Inflammatory macrophage (primary cell): ENCODE measurements around the gene P2RY14.

Source experiments
- DNase-seq, 2 donors: peaks; one replicate each; pipeline ENCODE4 v3.0.0-alpha.2; 2020 to 2022

P2RY14 gene

DNA sequence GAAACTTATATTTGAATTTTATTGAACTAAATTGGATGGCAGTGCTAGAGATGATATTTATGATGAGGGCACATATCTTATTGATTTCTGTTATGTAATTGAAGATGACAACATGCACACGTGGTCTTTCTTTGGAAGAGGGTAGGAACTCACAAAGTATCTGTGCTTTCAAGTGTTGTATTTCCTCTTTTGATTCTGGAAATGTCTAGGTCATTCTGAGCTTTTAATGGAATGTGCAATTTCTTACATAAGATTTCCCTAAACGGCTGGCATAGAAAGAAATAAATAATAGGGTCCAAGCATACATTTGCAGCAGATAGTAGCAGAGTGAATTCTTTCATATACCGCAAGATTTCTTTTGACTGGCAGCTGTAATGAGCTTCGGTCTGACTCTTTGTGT lies 65.2 kb downstream of the P2RY14 start:
- DNase-seq: peak in 1 of 2 donors; percentile 20

GRCh38 chr3:151210676-151211381 lies 67.5 kb downstream of the P2RY14 start:
- DNase-seq: peak in 1 of 2 donors; percentile 41

DNA sequence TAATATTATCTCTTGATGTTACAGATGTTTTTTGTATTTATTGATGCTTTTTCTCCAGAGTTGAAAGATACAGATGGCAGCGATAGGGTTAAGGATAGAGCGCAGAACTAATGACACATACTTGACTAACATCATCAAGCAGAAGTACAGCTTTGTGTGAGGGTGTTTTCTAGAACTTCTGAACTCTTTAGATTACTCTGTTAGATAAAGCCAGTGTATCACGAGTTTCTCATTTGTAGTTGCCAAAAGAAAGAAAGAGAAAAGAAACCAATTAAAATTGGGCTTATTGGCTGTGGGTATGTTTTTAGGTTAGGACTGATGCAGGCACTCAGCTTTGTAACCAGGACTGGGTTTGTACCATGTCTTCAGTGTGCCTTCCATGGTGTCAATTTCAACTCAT lies 68.7 kb downstream of the P2RY14 start:
- no peak for DNase-seq

DNA sequence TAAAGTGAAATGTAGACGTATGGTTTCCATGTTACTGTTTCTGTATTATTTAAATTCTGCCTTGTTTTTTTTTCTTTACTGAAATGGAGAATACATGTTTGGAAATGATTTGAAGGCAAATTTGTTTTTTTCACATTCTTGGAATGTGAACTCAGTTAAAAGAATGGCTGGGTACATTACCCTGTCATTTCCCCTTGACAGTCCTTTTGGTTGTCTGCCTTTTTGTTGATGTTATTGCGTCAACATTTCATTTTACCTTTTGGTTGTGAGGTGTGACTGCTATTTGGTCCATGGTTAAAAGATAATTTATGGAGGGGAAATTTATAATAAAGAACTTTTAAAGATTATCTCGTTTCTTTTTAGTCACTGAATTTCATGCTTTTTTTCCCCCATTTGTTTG lies 72.1 kb downstream of the P2RY14 start:
- no peak for DNase-seq

DNA sequence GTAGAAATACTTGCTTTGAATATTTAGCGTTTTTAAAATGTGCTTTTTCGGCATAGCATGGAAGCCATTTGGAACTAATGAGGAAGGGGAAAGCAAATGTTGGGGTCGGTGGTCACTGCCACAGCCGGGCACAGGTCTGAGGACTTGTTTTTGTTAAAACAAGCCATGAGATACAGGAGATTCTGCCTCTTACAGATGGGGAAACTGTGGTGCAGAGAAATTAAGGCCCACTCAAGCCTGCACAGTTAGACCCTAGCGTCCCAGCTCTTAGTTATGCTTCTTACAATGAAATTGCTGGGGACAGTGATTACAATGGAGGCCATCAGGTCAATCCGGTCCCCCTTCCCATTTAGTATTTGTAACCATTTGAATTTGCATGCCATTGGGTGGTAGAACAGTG lies 72.9 kb downstream of the P2RY14 start:
- DNase-seq: no peak

- DNase-seq: no peak
Measured at GRCh38 chr3:151204530-151205402, 73.6 kb downstream of the P2RY14 start.

GRCh38 chr3:151203051-151203420 lies 75.3 kb downstream of the P2RY14 start, which contains the start of gene GPR171:
Gene GPR171, minus strand, starts transcription at chr3:151203216. Its CDS starts 3,830 bp downstream, at chr3:151199386.
- no peak for DNase-seq

DNA sequence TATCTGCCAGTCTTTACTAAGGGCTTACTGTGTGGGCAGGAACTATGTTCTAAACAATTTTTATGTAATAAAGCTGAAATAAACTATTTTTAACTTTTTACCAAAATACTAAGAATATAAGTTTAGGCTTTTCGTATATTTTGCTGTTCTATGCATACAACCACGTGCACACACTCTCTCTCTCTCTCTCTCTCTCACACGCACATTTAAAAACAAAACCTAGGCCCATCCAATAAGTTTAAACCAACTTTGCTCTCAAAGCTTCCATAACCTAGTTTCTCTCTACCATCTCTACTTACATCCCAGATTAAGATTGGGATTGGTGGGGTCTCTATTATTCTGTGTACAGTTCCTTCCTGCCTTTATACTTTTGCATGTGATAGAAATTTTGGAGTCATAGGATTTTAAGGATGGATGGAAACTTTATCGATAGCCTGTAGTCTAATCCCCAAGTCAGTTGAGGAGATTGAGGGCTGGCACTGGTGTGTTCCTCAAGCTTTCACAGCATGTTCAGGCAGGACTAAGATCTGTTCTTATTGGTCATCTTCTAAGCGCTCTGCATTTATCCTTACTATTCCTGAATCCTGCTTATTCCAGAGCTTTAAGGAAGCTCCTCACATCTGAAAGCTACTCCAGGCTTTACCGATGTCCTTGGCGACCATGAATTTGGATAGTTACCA lies 77.2 kb downstream of the P2RY14 start:
- no peak for DNase-seq

- DNase-seq: no peak
Measured at GRCh38 chr3:151200586-151200985, 77.8 kb downstream of the P2RY14 start.

GRCh38 chr3:151199554-151200438 lies 78.5 kb downstream of the P2RY14 start:
- DNase-seq: no peak

DNA sequence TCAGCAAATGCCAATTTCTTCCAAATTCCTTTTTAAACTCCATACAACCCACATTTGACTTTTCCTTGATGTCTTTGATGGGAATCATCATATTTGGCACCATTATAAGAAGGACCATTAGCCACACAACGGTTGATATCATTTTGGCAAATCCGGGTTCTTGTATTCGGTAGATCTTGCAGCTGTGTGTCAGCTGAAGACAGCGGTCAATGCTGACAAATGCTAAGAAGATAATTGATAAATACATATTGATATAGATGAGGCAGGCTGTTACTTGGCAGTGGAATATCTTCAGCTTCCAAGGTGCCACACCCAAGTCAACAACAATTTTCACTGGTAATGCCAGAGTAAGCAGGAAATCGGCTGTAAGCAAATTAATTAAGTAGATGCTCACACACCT lies 79.5 kb downstream of the P2RY14 start:
- DNase-seq: no peak

- DNase-seq: no peak
Measured at GRCh38 chr3:151197981-151198767, 80.2 kb downstream of the P2RY14 start.

DNA sequence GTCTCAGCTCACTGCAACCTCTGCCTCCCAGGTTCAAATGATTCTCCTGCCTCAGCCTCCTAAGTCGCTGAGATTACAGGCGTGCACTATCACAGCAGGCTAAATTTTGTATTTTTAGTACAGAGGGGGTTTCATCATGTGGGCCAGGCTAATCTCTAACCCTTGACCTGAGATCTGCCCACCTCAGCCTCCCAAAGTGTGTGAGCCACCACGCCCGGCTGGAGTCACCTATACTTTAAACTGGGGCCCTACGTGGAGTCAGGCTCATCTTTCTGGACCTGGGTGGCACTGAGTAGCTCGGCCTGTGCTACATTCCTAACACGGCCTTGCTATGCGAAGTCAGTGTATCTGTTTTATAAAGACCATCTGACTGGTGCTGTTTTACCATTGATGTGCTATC lies 81.1 kb downstream of the P2RY14 start:
- DNase-seq: no peak

- no peak for DNase-seq
Measured at GRCh38 chr3:151196434-151196833, 81.9 kb downstream of the P2RY14 start.

DNA sequence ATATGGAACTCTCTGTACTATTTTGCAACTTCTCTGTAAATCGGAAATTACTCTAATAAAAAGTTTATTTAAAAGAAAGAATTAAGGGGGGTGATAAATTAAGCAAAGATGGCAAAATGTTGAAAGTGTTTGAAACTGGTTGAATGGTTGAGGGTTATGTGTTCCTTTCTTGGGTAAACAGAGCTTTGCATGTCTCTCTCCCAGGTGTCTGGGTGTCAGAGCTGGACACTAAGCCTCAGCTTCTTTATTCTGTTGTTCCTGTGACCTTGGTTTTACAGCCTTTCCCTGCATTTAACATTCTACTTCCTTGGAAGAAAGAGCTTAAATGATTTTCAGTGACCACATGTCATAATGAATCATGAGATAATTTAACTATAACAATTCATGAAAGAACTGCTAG lies 82.5 kb downstream of the P2RY14 start:
- DNase-seq: no peak

GRCh38 chr3:151192545-151192944 lies 85.8 kb downstream of the P2RY14 start:
- DNase-seq: no peak

DNA sequence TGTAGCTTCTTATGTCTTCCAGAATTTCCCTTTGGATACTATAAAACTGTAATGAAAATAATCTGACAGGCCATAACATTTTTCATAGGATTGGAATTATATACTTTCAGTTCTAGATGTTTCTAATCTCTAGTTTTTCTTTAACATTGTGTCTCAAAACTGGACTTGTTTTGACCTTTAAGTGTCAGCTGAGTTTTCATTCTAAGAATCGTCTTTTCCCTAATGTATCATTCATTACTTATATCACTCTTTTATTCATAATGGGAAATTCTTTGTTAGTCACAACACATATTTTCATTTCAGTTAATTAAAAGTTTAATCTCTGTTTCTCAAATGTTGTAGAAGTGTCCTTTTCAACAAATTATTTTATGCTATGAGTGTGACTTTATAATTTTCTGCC lies 87.2 kb downstream of the P2RY14 start:
- no peak for DNase-seq

GRCh38 chr3:151183265-151183671 lies 95.1 kb downstream of the P2RY14 start:
- DNase-seq: peak; percentile 70 to 73

DNA sequence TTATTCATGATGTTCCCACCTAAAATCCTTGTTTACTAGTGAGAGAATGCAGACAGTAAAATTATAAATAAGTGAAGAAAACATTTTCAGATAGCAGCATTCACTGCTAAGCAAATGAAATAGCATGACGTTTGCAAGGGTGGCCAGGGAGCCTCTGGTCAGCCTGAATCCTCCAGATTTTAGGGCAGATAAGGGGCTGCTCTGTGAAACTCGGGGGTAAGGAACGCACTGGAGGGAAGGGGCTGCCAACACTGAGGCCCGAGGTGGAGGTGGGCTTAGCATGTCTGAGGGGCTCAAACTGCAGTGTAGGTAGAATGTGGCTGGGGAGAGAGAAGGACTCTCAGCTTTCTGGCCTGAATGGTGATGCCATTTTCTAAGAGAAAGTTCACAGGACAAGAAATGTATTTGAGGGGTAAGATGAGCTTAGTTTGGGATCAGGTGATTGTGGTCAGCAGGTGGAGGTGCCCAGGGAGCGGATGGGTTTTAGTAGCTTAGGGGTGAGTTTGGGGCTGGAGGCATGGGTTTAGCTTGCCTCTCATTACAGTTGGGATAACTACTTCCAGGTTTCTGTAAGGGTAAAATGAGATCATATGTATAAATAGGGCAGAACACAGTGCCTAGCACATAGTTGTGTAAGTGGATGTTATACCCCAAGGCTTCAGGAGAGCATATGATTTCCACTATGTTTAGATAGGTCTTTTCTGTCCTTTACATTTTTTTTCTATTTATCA lies 95.8 kb downstream of the P2RY14 start:
- DNase-seq: peak; percentile 36 to 53

- no peak for DNase-seq
Measured at GRCh38 chr3:151178208-151178845, 100.0 kb downstream of the P2RY14 start.
